ENCODE results near the gene UTRN. TPM values are rescaled to one million over a fixed set of nuclear protein-coding genes. Genes with fewer than 3 reads are reported as not detected.

The UTRN gene
- total RNA-seq (100 to 1,000 TPM in 6 of 9 donors, 10 to 100 TPM in 3; 65.2 to 194 (median 120) TPM), polyA plus RNA-seq (10 to 100 TPM in 2 of 3 donors, 1 to 10 TPM in 1; 7.6 to 23.0 (median 19.5) TPM)
- long read RNA-seq, donor 1: 0 reads
- long read RNA-seq, donor 2: 0 reads
- long read RNA-seq, donor 3: 0 reads
- long read RNA-seq, donor 4, partial matches to known transcripts: 7 of 20 reads
- long read RNA-seq, donor 4, other reads (novel, unspliced or antisense): 13 of 20 reads
- long read RNA-seq, donor 5, partial matches to known transcripts: 2 of 7 reads
- long read RNA-seq, donor 5, other reads (novel, unspliced or antisense): 5 of 7 reads
- long read RNA-seq, donor 6, partial matches to known transcripts: 14 of 26 reads
- long read RNA-seq, donor 6, other reads (novel, unspliced or antisense): 12 of 26 reads
- long read RNA-seq, donor 7: 0 reads
- long read RNA-seq, donor 8, partial matches to known transcripts: 10 of 10 reads
- long read RNA-seq, donor 8, other reads (novel, unspliced or antisense): 0 of 10 reads
- long read RNA-seq, donor 9, partial matches to known transcripts: 13 of 13 reads
- long read RNA-seq, donor 9, other reads (novel, unspliced or antisense): 0 of 13 reads
- long read RNA-seq, donor 10: 0 reads

DNA sequence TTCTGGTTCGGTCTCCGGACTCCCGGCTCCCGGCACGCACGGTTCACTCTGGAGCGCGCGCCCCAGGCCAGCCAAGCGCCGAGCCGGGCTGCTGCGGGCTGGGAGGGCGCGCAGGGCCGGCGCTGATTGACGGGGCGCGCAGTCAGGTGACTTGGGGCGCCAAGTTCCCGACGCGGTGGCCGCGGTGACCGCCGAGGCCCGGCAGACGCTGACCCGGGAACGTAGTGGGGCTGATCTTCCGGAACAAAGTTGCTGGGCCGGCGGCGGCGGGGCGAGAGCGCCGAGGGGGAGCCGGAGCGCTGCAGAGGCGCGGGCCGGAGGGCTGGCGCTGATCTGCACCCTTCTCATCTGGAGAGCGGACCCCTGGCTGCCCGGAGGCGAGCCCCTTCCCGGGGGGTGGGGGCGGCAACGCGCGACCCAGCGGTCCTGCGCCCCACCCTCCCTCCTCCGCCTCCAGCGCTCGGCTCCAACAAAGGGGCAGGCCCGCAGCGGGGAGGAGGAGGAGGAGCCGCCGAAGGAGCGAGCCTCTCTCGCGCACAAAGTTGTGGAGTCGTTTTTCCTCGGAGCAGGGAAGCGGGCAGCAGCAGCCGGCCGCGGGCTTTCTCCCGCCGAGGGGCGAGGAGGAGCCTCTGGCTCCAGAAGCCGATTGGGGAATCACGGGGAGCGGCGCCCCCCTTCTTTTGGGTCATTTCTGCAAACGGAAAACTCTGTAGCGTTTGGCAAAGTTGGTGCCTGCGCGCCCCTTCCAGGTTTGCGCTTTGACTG lies at the start of gene UTRN:
UTRN (plus strand) TSS at position 553 of the 765 bp plus-strand sequence. CDS start 6,494 bp downstream, outside the sequence.
- Histone ChIP-seq H3K27me3 (no peaks in the 10 kb centered on the region), H3K27ac (peak within 1 kb of the TSS; percentile 73 to 97 (median 97)), H3K36me3 (replicated peaks in 1 of 2) (no peaks in the 10 kb centered on the region), H3K4me3 (peak within 1 kb of the TSS; percentile 52 to 95 (median 90)), H3K4me1 (replicated peaks in 1 of 2) (peaks cover 6 to 24% of the 10 kb centered on the region in 2 donors), H3K9me3 (replicated peaks in 1 of 3) (no peaks in the 10 kb centered on the region)
- DNase-seq: peak; percentile 80 to 85 (median 83)
- 0 to 1% (median 0%) methylated on average over 15 to 81 of the region's 84 CpGs for WGBS, 4 donors
- intact Hi-C loops (cut with DNase I): loop anchor here in 1 of 2 donors (5.0 kb wide), 1 partner anchor 68 kb away; no protein-coding TSS in a partner anchor
- TF ChIP-seq POLR2A (IDR thresholded peaks at IDR 0.05): peak in 1 of 2 donors; percentile 88
- TF ChIP-seq, protein P1, sequence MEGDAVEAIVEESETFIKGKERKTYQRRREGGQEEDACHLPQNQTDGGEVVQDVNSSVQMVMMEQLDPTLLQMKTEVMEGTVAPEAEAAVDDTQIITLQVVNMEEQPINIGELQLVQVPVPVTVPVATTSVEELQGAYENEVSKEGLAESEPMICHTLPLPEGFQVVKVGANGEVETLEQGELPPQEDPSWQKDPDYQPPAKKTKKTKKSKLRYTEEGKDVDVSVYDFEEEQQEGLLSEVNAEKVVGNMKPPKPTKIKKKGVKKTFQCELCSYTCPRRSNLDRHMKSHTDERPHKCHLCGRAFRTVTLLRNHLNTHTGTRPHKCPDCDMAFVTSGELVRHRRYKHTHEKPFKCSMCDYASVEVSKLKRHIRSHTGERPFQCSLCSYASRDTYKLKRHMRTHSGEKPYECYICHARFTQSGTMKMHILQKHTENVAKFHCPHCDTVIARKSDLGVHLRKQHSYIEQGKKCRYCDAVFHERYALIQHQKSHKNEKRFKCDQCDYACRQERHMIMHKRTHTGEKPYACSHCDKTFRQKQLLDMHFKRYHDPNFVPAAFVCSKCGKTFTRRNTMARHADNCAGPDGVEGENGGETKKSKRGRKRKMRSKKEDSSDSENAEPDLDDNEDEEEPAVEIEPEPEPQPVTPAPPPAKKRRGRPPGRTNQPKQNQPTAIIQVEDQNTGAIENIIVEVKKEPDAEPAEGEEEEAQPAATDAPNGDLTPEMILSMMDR (IDR thresholded peaks at IDR 0.05): no peak

DNA sequence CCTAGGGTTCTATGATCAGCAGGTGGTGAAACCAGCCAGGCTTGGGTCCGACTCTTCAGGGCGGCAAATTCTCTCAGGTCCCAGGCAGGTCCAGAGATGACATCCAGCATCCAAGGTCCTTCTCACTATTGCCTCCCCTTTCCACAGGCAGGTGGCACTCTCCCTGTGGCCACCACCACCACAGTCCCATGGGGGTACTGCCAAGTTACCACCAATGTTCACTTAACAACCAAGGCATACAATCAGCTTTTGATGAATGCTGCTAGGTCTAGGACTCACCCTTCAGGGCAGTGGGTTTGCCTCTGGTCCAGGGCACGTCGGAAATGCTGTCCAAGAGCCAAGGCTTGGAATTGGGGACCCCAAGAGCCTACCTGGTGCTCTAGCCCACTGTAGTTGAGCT lies 40.4 kb upstream of the UTRN start:
- WGBS, 4 donors: 89 to 100% (median 96%) methylated on average over 2 to 4 of the region's 4 CpGs
- TF ChIP-seq, protein P1 (IDR thresholded peaks at IDR 0.05): no peak
- no peak for TF ChIP-seq POLR2A (IDR thresholded peaks at IDR 0.05)
- H3K27me3 ChIP-seq: no peaks in the 10 kb centered on the region

DNA sequence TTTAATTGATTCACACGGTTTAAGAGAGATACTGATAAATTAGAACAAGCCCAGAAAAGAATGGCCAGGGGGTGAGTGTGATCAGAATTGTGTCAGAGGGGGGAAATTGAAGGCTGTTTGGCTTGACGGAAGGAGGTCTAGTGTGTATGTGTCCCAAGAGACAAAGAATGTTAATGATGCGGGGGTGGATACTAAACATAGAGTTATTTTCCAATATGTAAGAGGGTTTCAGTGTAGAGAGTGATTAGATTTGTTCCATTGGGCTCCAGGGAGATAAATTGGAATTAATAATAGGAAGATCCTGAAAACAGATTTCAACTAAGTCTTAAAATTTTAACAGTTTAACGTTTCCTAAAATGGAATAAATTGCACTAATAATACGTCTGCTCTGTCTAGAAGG lies 38.1 kb upstream of the UTRN start:
- Histone ChIP-seq H3K36me3 (replicated peaks in 1 of 2) (no peaks in the 10 kb centered on the region), H3K27me3 (no peaks in the 10 kb centered on the region), H3K4me1 (replicated peaks in 1 of 2) (no peaks in the 10 kb centered on the region), H3K9me3 (replicated peaks in 1 of 3) (no peaks in the 10 kb centered on the region), H3K4me3 (no peak overlapping the region), H3K27ac (no peak overlapping the region)
- intact Hi-C loops (cut with DNase I): no loop called here
- WGBS, 4 donors: 75 to 84% (median 78%) methylated on average over 5 of the region's 5 CpGs
- DNase-seq: no peak
- no peak for TF ChIP-seq POLR2A (IDR thresholded peaks at IDR 0.05)
- TF ChIP-seq, protein P1 (IDR thresholded peaks at IDR 0.05): no peak

More for the DNA sequence above, 40.4 kb upstream of the UTRN start:
- Histone ChIP-seq H3K9me3 (replicated peaks in 1 of 3) (no peaks in the 10 kb centered on the region), H3K36me3 (replicated peaks in 1 of 2) (no peaks in the 10 kb centered on the region), H3K27ac (no peak overlapping the region), H3K4me3 (no peak overlapping the region), H3K4me1 (replicated peaks in 1 of 2) (no peaks in the 10 kb centered on the region)
- no peak for DNase-seq
- intact Hi-C loops (cut with DNase I): no loop called here

DNA sequence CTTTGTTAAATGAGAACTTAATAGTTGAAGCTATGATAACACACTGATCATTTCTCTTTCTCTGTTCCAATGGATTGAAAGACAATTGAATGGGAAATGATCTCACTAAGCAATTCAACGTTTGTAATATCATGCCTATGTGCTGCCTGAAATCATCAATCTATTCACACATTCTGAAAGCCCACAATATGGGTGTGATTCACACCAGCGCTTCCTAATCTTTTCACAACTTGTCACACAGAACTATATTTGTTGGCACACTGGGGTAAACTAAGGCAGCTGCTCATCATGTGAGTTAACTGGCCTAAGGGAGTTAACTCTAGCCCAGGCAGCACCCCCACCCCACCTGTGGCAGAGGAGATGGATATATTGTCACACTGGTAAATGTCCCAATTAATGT lies 37.1 kb upstream of the UTRN start:
- Histone ChIP-seq H3K27ac (no peak overlapping the region), H3K36me3 (replicated peaks in 1 of 2) (no peaks in the 10 kb centered on the region), H3K27me3 (no peaks in the 10 kb centered on the region), H3K4me3 (no peak overlapping the region), H3K9me3 (replicated peaks in 1 of 3) (no peaks in the 10 kb centered on the region), H3K4me1 (replicated peaks in 1 of 2) (no peaks in the 10 kb centered on the region)
- no peak for DNase-seq
- WGBS, 4 donors: 77 to 86% (median 80%) methylated on average over 2 of the region's 2 CpGs
- intact Hi-C loops (cut with DNase I): no loop called here
- no peak for TF ChIP-seq POLR2A (IDR thresholded peaks at IDR 0.05)
- TF ChIP-seq, protein P1 (IDR thresholded peaks at IDR 0.05): no peak
